K562 (cell line): ENCODE data around the gene RSPH9. TPM values are rescaled to one million over a fixed set of nuclear protein-coding genes. Genes with fewer than 3 reads are reported as not detected.

Source experiments
- BRF1 ChIP-seq: IDR thresholded peaks from 3 replicates; pipeline ENCODE4 v1.6.1; 2011; ENCODE audit warnings: borderline replicate concordance, mild to moderate bottlenecking; ENCODE audit not compliant: insufficient read length; ENCODE audit errors: extremely low read depth
- DNMT1 ChIP-seq: fragments of 450-650 bp; IDR thresholded peaks from 2 replicates; pipeline ENCODE4 v1.6.1; 2016; ENCODE audit warnings: antibody characterized with exemption, mild to moderate bottlenecking
- FIP1L1 ChIP-seq: fragments of 200-400 bp; formaldehyde crosslinking; IDR thresholded peaks from 2 replicates; pipeline ENCODE4 v1.6.1; 2018; ENCODE audit warnings: mild to moderate bottlenecking, low read depth, low read length; ENCODE audit not compliant: poor library complexity, severe bottlenecking
- GABPB2 ChIP-seq: fragments of 250-450 bp; sonication (Bioruptor Pico); conservative IDR thresholded peaks from 2 replicates; pipeline ENCODE4 v1.5.1; 2021; ENCODE audit warnings: mild to moderate bottlenecking
- GATA2 ChIP-seq: sonication (generic); formaldehyde crosslinking; IDR thresholded peaks from 2 replicates; pipeline ENCODE4 v1.4.0; 2020; ENCODE audit warnings: mild to moderate bottlenecking, missing genetic modification reagents
- MTA1 ChIP-seq: fragments of 450-650 bp; IDR thresholded peaks from 2 replicates; pipeline ENCODE4 v1.6.1; 2017; ENCODE audit warnings: borderline replicate concordance
- PPARD ChIP-seq: fragments of 250-450 bp; sonication (Bioruptor Pico); IDR thresholded peaks from 2 replicates; pipeline ENCODE4 v1.8.0; 2022; ENCODE audit warnings: inconsistent platforms, mild to moderate bottlenecking, moderate library complexity
- RB1 ChIP-seq: fragments of 450-650 bp; IDR thresholded peaks from 2 replicates; pipeline ENCODE4 v1.6.1; 2017; ENCODE audit warnings: low read depth, mild to moderate bottlenecking
- RBBP5 ChIP-seq: fragments of 200-600 bp; sonication (generic); IDR thresholded peaks from 2 replicates; pipeline ENCODE4 v1.6.1; 2012; ENCODE audit warnings: borderline replicate concordance, mild to moderate bottlenecking, low read length, control low read depth, inconsistent platforms; ENCODE audit not compliant: insufficient read depth, poor library complexity, severe bottlenecking
- TRIM28 ChIP-seq: fragments of 450-650 bp; IDR thresholded peaks from 2 replicates; pipeline ENCODE4 v1.6.1; 2017
- TSC22D4 ChIP-seq: fragments of 450-650 bp; IDR thresholded peaks from 2 replicates; pipeline ENCODE4 v1.6.1; 2016; ENCODE audit warnings: missing genetic modification characterization, missing biosample characterization, control low read depth
- ZBTB40 ChIP-seq, 2 experiments: fragments of 450-650 bp in 1 of 2; sonication (generic) in 1 of 2; formaldehyde crosslinking in 1 of 2; IDR thresholded peaks; 2 replicates each; pipeline versions ENCODE4 v1.7.1 to v1.9.0; 2016 to 2022; ENCODE audit warnings: inconsistent platforms in 1 of 2, mild to moderate bottlenecking in 1 of 2, missing genetic modification reagents in 1 of 2
- ZFP30 ChIP-seq: fragments of 250-450 bp; sonication (Bioruptor Pico); IDR thresholded peaks from 2 replicates; pipeline ENCODE4 v1.8.0; 2022; ENCODE audit warnings: moderate library complexity, mild to moderate bottlenecking, inconsistent platforms, borderline replicate concordance
- ZNF23 ChIP-seq: fragments of 250-450 bp; sonication (Bioruptor Pico); IDR thresholded peaks from 2 replicates; pipeline ENCODE4 v1.4.0; 2020; ENCODE audit warnings: mild to moderate bottlenecking
- polyA plus RNA-seq, 8 experiments: library from polyadenylated mRNA; depleted of rRNA in 4 of 8; stranded (reverse) in 5 of 8; unstranded in 3 of 8; fragments of >200 nt; fragmentation: Nextera tagmentation in 2 of 8; fragmentation: Illumina TruSeq in 1 of 8; extraction: Ambion mirVana in 2 of 8; extraction: Trizol in 1 of 8; gene quantifications; 2 replicates each; pipeline versions ENCODE4 v1.2.1 to v1.2.3, GENCODE V29; 2011 to 2014; ENCODE audit warnings: inconsistent platforms in 1 of 8, missing spikeins in 1 of 8
- total RNA-seq, 7 experiments: library from RNA; depleted of rRNA in 6 of 7; stranded (reverse); fragments of >200 nt in 6 of 7; fragmentation: Illumina TruSeq in 2 of 7; extraction: Trizol in 2 of 7; gene quantifications; 2 replicates each; pipeline versions ENCODE4 v1.2.1 to v1.2.3, GENCODE V29; 2011 to 2021; ENCODE audit warnings: low replicate concordance in 1 of 7
- TF ChIP-seq, protein P1 (sequence below): sonication (generic); formaldehyde crosslinking; IDR thresholded peaks from 2 replicates; pipeline ENCODE4 v1.8.0; 2022; ENCODE audit warnings: mild to moderate bottlenecking, missing genetic modification reagents
- TF ChIP-seq, protein P2 (sequence below): fragments of 250-450 bp; sonication (Bioruptor Pico); IDR thresholded peaks from 2 replicates; pipeline ENCODE4 v1.5.1; 2021; ENCODE audit warnings: mild to moderate bottlenecking

The RSPH9 gene
- total and polyA plus RNA-seq, 9 of the 15 experiments (the other 6 are each of a cell fraction or from before 2014, with no cell fraction given): 0.05 to 0.60 (median 0.39) TPM; not detected in 6

DNA sequence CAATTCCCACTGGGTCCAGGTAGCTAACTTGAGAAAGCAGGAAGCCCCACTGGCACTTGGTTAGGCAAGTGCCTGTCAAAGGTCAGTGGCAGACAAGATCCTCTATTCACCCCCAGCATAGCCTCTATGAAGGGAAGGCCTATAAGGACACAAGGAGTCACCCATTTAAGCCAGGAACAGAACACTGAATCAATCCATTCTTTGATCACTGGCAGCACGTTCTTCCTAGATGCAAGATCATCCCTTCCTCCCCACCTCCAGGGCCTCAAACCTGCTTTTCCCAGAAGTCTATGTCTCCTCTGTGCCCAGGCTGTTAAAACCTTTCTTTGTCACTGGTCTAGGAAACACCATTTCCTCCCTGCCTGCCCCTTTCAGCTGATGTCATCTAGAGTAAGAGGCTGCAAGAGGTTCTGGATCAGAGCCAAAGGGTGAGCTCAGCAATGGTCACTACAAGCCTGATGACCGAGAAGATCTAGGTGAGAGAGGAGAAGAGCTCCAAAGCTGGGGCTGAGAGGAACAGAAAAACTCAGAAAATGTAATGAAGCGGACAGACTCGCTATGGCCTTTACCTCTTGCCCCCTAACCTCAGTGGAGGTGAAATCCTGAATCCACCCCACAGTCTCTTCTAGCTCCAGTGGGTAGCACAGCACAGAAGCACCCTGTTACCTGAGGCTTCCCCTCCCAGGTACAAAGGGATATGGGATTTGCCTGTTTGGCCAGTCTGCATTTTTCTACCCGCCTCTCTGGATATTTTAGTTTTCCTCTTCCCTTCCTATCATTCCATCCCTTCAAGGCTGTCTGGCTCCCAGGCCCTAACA is 17.6 kb upstream of the RSPH9 start (continued):
- TF ChIP-seq ZBTB40 (IDR thresholded peaks at IDR 0.05) (peak; percentile 47; the same call in 1 of the 2 replicates), ZBTB40 (CRISPR knock-in tag; IDR thresholded peaks at IDR 0.05) (no peak), DNMT1 (no peak), ZNF23 (CRISPR knock-in tag) (peak; percentile 49), TSC22D4 (no peak), RB1 (no peak), MTA1 (no peak; the same call in 1 of the 2 replicates), GATA2 (CRISPR knock-in tag) (no peak), FIP1L1 (no peak), BRF1 (no peak), GABPB2 (no peak; the same call in none of the 2 replicates), RBBP5 (peak; percentile 25), PPARD (CRISPR knock-in tag) (no peak), ZFP30 (CRISPR knock-in tag) (no peak; the same call in 1 of the 2 replicates), TRIM28 (no peak)
- TF ChIP-seq, protein P1, sequence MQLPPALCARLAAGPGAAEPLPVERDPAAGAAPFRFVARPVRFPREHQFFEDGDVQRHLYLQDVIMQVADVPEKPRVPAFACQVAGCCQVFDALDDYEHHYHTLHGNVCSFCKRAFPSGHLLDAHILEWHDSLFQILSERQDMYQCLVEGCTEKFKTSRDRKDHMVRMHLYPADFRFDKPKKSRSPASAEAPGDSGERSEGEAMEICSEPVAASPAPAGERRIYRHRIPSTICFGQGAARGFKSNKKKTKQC: no peak; the same call in 1 of the 2 replicates
- TF ChIP-seq, protein P2, sequence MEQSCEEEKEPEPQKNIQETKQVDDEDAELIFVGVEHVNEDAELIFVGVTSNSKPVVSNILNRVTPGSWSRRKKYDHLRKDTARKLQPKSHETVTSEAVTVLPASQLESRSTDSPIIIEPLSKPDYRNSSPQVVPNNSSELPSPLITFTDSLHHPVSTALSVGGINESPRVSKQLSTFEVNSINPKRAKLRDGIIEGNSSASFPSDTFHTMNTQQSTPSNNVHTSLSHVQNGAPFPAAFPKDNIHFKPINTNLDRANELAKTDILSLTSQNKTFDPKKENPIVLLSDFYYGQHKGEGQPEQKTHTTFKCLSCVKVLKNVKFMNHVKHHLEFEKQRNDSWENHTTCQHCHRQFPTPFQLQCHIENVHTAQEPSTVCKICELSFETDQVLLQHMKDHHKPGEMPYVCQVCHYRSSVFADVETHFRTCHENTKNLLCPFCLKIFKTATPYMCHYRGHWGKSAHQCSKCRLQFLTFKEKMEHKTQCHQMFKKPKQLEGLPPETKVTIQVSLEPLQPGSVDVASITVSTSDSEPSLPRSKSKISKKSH: no peak
